Stimulated activated CD8-positive, alpha-beta memory T cell treated with anti-CD3 and anti-CD28 coated beads, Interleukin-4, amount 100 ng/mL, for 48 hours (primary cell): ENCODE measurements around the gene SERPINB3.
"Not testable (repeated sequence)": the region's sequence is repeated elsewhere in the genome, so short reads cannot be mapped to it uniquely, and the experiment has no call there.

Experiments
- DNase-seq: peaks from one replicate; pipeline ENCODE4 v3.0.0-alpha.2; 2020

SERPINB3 gene

GRCh38 chr18:63644694-63645093 is 17.0 kb downstream of the SERPINB3 start:
- not testable (repeated sequence) for DNase-seq

- DNase-seq, result not testable (repeated sequence)
These were observed 17.6 kb downstream of the SERPINB3 start, which contains the start of gene SERPINB4 for GRCh38 chr18:63644142-63644541. Gene SERPINB4 (minus strand): TSS chr18:63644256. CDS start chr18:63643577, 679 bp downstream.

GRCh38 chr18:63642668-63643356 is 18.9 kb downstream of the SERPINB3 start:
- DNase-seq, result not testable (repeated sequence)

- not testable (repeated sequence) for DNase-seq
These were observed 20.5 kb downstream of the SERPINB3 start for GRCh38 chr18:63641157-63641680.

GRCh38 chr18:63637703-63638102 is 24.0 kb downstream of the SERPINB3 start:
- no peak for DNase-seq

GRCh38 chr18:63627819-63628218 is 33.9 kb downstream of the SERPINB3 start:
- DNase-seq, result no peak

- DNase-seq, result no peak
These were observed 35.3 kb downstream of the SERPINB3 start for GRCh38 chr18:63626431-63626830.

GRCh38 chr18:63624863-63625262 is 36.8 kb downstream of the SERPINB3 start:
- no peak for DNase-seq

- no peak for DNase-seq
These were observed 42.0 kb downstream of the SERPINB3 start for GRCh38 chr18:63619661-63620060.

GRCh38 chr18:63617915-63618234 is 43.8 kb downstream of the SERPINB3 start:
- no peak for DNase-seq

GRCh38 chr18:63617049-63617914 is 44.4 kb downstream of the SERPINB3 start:
- DNase-seq, result no peak

GRCh38 chr18:63613420-63613819 is 48.3 kb downstream of the SERPINB3 start:
- no peak for DNase-seq

GRCh38 chr18:63606526-63606925 is 55.2 kb downstream of the SERPINB3 start:
- DNase-seq, result no peak
